ENCODE measurements around the gene RELN.
A peak's percentile ranks its signal among the peaks of the same experiment; 100 is the strongest.
"Not testable (repeated sequence)": the region's sequence is repeated elsewhere in the genome, so short reads cannot be mapped to it uniquely, and the experiment has no call there.

The RELN gene

GRCh38 chr7:103539875-103540274 is 449.6 kb downstream of the RELN start:
- no peak for DNase-seq

GRCh38 chr7:103538964-103539709 is 450.3 kb downstream of the RELN start:
- DNase-seq = no peak

GRCh38 chr7:103533761-103534160 is 455.7 kb downstream of the RELN start:
- no peak for DNase-seq

GRCh38 chr7:103532955-103533354 is 456.5 kb downstream of the RELN start:
- no peak for DNase-seq

GRCh38 chr7:103528152-103528551 is 461.3 kb downstream of the RELN start:
- DNase-seq = no peak

- DNase-seq = no peak
Measured at GRCh38 chr7:103525937-103526336, 463.5 kb downstream of the RELN start.

- peak; percentile 41 for DNase-seq
Measured at GRCh38 chr7:103524042-103524907, 465.2 kb downstream of the RELN start.

GRCh38 chr7:103521937-103522336 is 467.5 kb downstream of the RELN start:
- no peak for DNase-seq

- no peak for DNase-seq
Measured at GRCh38 chr7:103504505-103505135, 484.8 kb downstream of the RELN start.

GRCh38 chr7:103501206-103501605 is 488.3 kb downstream of the RELN start:
- DNase-seq = no peak

- DNase-seq = no peak
Measured at GRCh38 chr7:103499976-103500375, 489.5 kb downstream of the RELN start.

- no peak for DNase-seq
Measured at GRCh38 chr7:103487419-103487818, 502.0 kb downstream of the RELN start.

- DNase-seq = not testable (repeated sequence)
Measured at GRCh38 chr7:103486873-103487272, 502.6 kb downstream of the RELN start.

- DNase-seq = no peak
Measured at GRCh38 chr7:103480771-103481170, 508.7 kb downstream of the RELN start.

GRCh38 chr7:103474956-103475355 is 514.5 kb downstream of the RELN start:
- no peak for DNase-seq

GRCh38 chr7:103469095-103469948 is 520.1 kb downstream of the RELN start:
- no peak for DNase-seq

GRCh38 chr7:103466814-103467213 is 522.6 kb downstream of the RELN start:
- DNase-seq = no peak

GRCh38 chr7:103462358-103462757 is 527.1 kb downstream of the RELN start:
- no peak for DNase-seq

- peak; percentile 15 for DNase-seq
Measured at GRCh38 chr7:103447073-103447960, 542.1 kb downstream of the RELN start.

- peak; percentile 68 for DNase-seq
Measured at GRCh38 chr7:103446049-103446520, 543.4 kb downstream of the RELN start, which contains the start of gene SLC26A5. Gene SLC26A5, minus strand, starts transcription at chr7:103446207. Its CDS starts 24,693 bp downstream, at chr7:103421514.
